HG03280 (cell line): ENCODE data around the gene IFIT2.

Experiments used
- ATAC-seq: cut with Tn5 transposase; IDR thresholded peaks from one replicate; pipeline ENCODE4 v1.9.1; 2021; ENCODE audit warnings: mild to moderate bottlenecking, moderate library complexity; ENCODE audit not compliant: unreplicated experiment

The IFIT2 gene

DNA sequence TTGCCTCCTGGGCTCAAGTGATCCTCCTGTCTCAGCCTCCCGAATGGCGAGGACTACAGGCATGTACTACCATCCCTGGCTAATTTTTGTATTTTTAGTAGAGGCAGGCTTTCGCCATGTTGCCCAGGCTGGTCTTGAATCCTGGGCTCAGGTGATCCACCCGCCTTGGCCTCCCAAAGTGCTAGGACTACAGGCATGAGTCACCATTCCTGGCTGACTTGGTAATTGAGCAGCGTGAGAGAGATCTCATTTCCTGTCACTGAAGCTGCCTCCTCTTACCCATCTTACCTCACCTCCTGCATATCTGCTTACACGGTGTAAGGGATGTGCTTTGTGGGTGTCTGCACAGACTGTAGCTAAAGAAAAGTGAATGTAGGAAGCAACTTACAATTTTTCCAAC, 35.6 kb downstream of the IFIT2 start:
- no peak for ATAC-seq

GRCh38 chr10:89338713-89339112, 36.9 kb downstream of the IFIT2 start:
- no peak for ATAC-seq

- no peak for ATAC-seq
These were observed 38.0 kb downstream of the IFIT2 start for GRCh38 chr10:89339875-89340274.

DNA sequence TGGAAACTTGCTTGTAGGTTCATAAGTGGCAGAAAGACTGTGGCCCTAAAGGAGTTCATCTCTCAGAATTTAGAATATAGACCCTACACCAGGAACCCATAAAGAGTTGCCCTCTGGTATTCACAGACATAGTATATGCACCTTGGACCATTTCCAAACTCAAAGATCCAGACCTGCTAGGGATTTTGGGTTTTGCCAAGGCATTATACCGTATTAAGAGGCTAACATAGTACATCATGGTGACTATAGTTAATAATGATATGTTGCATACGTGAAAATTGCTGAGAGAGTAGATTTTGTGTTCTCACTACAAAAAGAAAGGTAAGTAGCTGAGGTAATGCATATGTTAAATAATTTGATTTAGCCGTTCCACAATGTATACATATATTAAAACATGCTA, 39.8 kb downstream of the IFIT2 start:
- no peak for ATAC-seq

DNA sequence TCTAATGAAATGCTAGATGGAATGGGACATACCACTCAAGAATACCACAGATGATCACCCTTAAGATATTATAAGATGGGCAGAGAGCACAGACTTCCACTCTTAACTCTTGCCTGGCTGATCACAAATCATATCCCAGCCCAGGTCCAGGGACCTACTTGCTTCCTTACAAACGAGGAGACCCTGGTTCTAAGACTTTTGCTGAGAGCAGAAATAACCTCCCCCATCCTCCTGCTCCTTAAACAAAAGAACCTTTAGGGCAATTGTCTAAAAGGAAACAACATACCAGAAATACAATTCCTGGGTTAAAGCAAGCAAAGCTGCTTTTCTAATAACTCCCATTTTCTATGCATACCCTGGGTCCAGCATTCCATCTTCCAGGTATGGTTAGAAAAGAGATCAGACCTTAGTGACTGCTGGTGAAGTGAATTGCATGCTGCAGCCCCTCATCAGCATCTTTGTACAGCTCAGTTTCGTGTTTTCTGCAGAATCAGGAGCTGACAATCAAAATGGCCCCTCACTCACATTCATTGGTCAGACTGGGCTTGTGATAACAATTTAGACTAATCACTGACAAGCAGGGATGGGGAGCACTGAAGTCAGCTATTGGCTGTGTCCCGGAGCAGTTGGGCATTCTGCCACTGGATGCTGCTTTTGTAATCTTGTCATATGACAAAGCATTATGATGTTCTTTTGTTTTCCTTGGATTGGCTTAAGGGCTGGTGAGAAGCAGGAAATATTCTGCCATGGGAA, 40.5 kb downstream of the IFIT2 start:
- ATAC-seq: no peak

DNA sequence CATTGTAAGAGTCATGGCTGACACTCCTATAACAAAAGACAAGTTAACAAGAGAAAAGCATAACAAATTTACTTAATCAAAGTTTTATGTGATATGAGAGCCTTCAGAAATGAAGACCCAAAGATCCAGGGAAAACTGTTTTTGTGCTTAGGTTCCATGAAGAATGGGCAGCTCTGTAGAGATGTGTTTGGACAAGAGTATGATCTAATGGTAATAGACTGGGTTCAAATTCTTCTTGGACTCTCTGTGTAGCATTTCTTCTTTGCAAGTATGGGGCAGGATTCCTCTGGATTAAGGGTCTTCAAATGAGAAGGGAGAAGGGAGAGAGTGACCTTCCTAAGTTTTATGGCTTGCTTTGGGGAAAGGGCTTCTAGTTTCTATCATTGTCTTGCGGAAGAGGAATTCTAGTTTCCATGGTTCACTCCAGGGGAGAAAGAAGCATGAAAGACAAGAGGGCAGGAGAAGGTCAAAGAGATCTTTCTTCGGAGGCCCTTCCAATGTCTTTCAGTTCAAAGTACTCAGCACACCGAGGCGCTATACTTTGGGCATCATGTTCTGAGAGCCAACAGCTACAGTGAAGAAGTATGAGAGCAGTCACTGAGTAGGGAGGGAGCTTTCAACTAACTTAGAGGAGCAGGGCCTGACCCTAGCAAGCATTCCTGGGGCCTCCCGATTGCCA, 41.4 kb downstream of the IFIT2 start:
- ATAC-seq: no peak

GRCh38 chr10:89344156-89344555, 42.3 kb downstream of the IFIT2 start:
- no peak for ATAC-seq

DNA sequence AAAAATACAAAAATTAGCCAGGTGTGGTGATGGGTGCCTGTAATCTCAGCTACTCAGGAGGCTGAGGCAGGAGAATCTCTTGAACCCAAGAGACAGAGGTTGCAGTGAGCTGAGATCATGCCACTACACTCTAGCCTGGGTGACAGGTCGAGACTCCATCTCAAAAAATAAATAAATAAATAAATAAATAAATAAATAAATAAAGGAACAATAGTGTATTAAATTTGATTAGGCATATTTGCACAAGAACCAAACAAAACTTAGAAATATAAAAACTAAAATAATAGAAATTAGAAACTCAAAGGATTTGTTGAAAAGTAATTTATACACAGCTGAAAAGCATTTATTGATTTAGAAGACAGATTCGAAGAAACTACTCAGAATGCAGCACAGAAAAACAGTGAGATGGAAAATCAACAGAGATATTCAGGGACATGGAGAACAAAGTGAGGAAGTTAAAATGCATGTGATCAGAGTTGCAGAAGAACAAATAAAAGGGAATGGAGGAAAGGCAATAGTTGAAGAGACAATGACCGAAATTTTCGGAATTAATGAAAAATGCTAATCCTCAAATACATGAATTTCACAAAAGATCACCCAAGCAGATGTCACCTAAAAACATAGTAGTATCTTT, 43.6 kb downstream of the IFIT2 start:
- no peak for ATAC-seq

DNA sequence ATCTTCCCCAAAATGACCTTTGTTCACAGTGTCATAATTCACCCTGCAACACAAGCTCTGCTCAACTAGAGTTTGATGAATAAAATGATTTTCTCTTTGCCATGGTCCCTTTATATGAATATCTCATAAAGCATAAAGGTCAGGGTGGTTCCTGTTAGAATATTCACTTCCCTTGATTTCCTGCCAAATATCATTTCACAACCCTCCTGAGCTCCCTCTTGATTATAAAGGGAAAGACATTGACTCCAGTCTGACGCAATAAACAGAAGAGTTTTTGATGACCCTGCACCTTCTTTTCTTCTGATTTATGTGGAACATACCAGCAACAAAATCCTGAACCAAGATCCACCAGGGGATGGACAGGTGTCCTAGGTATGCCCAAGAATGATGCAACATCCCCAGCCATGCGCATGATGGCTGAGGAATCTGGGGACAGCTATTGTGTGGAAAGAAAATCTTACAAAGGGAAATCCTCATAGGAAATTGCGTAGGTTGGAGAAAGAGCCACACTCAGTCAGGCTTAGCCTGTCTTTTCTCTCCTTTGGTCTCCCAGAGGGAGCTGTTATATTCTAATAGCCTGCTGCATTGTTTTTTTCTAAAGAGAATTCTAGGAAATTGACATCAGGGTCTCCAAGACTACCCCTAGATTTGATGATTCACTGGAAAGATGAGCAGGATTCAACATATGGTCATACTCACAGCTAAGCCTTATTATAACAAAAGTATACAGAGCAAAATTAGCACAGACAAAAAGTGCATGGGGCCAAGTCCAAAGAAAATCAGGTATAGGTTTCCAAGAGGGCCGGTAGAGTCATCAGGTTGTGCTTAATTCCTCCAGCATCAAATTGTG, 44.8 kb downstream of the IFIT2 start:
- no peak for ATAC-seq

- no peak for ATAC-seq
These were observed 46.0 kb downstream of the IFIT2 start for GRCh38 chr10:89347701-89348457.

GRCh38 chr10:89348481-89348880, 46.6 kb downstream of the IFIT2 start:
- no peak for ATAC-seq

GRCh38 chr10:89348975-89349374, 47.1 kb downstream of the IFIT2 start:
- no peak for ATAC-seq

DNA sequence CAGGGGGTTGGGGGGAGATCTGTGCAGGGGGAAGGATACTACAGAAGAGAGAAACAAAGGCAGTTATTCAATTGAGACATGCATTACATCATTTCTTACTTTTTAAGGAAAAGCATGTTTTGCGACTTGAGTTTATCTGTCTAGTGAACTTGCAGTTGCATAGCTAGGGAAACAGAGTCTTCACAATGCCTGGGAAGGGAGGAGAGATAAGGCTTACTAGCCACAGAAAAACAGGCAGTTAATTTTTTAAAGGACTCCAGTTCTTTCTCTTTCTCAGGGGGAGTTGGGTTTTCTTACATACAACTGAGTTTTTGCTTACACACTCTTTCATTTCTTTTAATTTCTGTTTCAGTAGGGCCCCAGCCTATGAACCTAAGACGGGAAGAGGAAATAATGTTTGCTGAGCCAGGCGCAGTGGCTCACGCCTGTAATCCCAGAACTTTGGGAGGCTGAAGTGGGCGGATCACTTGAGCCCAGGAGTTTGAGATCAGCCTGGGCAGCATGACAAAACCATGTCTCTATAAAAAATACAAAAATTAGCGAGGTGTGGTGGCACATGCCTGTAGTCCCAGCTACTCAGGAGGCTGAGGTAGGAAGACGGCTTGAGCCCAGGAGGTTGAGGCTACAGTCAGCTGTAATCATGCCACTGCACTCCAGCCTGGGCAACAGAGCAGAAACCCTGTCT, 48.9 kb downstream of the IFIT2 start:
- ATAC-seq: peak; percentile 21

- peak; percentile 91 for ATAC-seq
These were observed 49.5 kb downstream of the IFIT2 start for GRCh38 chr10:89351412-89351779.

GRCh38 chr10:89351780-89352597, 50.1 kb downstream of the IFIT2 start:
- peak; percentile 36 for ATAC-seq

- ATAC-seq: no peak
These were observed 51.0 kb downstream of the IFIT2 start for GRCh38 chr10:89352802-89353201.

DNA sequence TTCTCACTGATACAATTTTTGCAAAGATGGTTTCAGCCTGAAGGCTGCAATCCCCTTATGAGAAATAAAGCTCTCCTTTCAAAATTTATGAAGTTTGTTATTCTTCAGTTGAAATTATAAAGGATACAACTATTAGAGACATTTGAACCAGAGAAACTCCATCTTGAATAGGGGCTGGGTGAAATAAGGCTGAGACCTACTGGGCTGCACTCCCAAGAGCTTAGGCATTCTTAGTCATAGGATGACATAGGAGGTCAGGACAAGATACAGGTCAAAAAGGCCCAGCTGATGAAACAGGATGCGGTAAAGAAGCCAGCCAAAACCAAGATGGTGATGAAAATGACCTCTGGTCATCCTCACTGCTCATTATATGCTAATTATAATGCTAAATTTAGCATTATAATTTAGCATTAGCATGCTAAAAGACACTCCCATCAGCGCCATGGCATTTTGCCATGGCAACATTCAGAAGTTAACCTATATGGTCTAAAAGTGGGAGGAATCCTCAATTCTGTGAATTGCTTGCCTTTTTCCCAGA, 53.6 kb downstream of the IFIT2 start:
- ATAC-seq: no peak

- ATAC-seq: no peak
These were observed 55.2 kb downstream of the IFIT2 start for GRCh38 chr10:89357096-89357495.

- ATAC-seq: no peak
These were observed 56.1 kb downstream of the IFIT2 start for GRCh38 chr10:89357975-89358374.
